ENCODE measurements around the gene REEP1.

DNA sequence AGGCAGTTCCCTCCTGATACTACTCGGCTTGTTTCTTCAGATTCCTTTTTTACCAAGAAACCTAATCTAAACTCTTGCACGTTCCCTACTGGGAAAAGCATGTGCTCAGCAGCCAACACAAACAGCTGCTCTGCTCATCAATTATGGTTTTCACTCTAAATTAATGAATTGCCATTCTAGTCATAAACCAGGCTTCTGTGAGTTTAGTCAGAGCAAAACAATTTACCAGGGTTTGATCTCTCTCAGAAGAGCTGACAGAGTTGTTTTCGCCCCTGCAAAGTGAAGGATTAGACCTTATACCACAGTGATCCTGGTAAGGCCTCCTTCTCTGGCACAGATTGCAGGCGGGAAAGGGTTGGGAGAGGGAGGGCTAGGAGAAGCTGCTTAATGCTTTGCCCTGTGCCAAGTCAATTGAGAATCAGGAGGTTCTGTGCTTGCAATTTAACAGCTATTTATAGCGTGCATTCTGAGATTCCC is 57.2 kb downstream of the REEP1 start:
- TF ChIP-seq POLR2A (IDR thresholded peaks at IDR 0.05; ENCODE audit: low read length), result no peak
- no peak for TF ChIP-seq GATA1 (IDR thresholded peaks at IDR 0.05; ENCODE audit: low read depth, low read length)
